Skeletal muscle tissue (tissue), 4 donors: ENCODE results near the gene NRXN3. TPM values are rescaled to one million over a fixed set of nuclear protein-coding genes. Genes with fewer than 3 reads are reported as not detected.

Experiments
- H3K27ac ChIP-seq: one replicate; pipeline ENCODE4 v1.7.0; 2013; ENCODE audit warnings: mild to moderate bottlenecking, low read depth, low read length, inconsistent platforms
- H3K27me3 ChIP-seq, 3 donors: one replicate each; pipeline ENCODE4 v1.7.0; 2013; ENCODE audit warnings: low read length in 3 of 3; ENCODE audit not compliant: control insufficient read depth in 3 of 3, insufficient read depth in 3 of 3
- H3K36me3 ChIP-seq, 3 donors: one replicate each; pipeline ENCODE4 v1.7.0; 2013; ENCODE audit warnings: low read length in 3 of 3; ENCODE audit not compliant: control insufficient read depth in 3 of 3, insufficient read depth in 3 of 3
- H3K4me1 ChIP-seq, 3 donors: one replicate each; pipeline ENCODE4 v1.7.0; 2013; ENCODE audit warnings: low read length in 3 of 3, mild to moderate bottlenecking in 3 of 3; ENCODE audit not compliant: control insufficient read depth in 3 of 3, insufficient read depth in 3 of 3
- H3K4me3 ChIP-seq, 3 donors: one replicate each; pipeline ENCODE4 v1.7.0; 2013; ENCODE audit warnings: low read length in 3 of 3
- H3K9ac ChIP-seq, 3 donors: one replicate each; pipeline ENCODE4 v1.7.0; 2013; ENCODE audit warnings: low read length in 3 of 3, mild to moderate bottlenecking in 3 of 3, moderate library complexity in 2 of 3, low read depth in 1 of 3
- H3K9me3 ChIP-seq, 3 donors: one replicate each; pipeline ENCODE4 v1.7.0; 2013; ENCODE audit warnings: low read length in 3 of 3; ENCODE audit not compliant: control insufficient read depth in 3 of 3
- total RNA-seq: library from RNA; depleted of rRNA; stranded (reverse); fragments of >200 nt; gene quantifications from one replicate; pipeline ENCODE4 v1.2.3, GENCODE V29; 2014
- donor health status: Osteomylitis.

Gene NRXN3
- total RNA-seq, 1 donor from 2014 or later: 0.52 TPM

DNA sequence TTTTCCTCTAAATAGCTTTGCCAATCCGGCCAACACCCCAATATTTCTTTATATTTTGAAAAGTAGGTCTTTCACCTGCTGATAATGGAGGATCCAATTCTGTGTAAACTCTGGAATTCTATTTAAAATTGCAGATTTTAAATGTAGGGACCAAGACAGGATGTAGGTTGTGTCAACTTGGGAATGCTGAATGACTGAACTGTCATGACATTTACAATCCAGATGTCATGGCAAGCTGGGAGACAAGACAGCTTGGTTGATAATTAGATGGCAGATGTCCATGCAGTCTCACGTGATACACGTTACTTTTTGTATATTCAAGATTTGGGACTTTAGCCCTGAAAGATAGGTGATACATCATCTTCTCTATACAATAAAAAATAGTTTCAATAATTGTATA, 1564.0 kb downstream of the NRXN3 start:
- no peaks in the 10 kb centered on the region for H3K27me3 ChIP-seq
- no peak overlapping the region for H3K27ac ChIP-seq
- no peak overlapping the region for H3K9ac ChIP-seq
- H3K9me3 ChIP-seq: peaks cover 0 to 2% (median 0%) of the 10 kb centered on the region in 3 donors
- H3K4me1 ChIP-seq: no peaks in the 10 kb centered on the region
- no peak overlapping the region for H3K4me3 ChIP-seq
- H3K36me3 ChIP-seq: no peaks in the 10 kb centered on the region

- no peaks in the 10 kb centered on the region for H3K4me1 ChIP-seq
- H3K9me3 ChIP-seq: peaks cover 0 to 2% (median 0%) of the 10 kb centered on the region in 3 donors
- no peak overlapping the region for H3K4me3 ChIP-seq
- H3K27ac ChIP-seq: no peak overlapping the region
- H3K36me3 ChIP-seq: no peaks in the 10 kb centered on the region
- no peaks in the 10 kb centered on the region for H3K27me3 ChIP-seq
- no peak overlapping the region for H3K9ac ChIP-seq
Observed at GRCh38 chr14:79734656-79735055, 1564.5 kb downstream of the NRXN3 start.

DNA sequence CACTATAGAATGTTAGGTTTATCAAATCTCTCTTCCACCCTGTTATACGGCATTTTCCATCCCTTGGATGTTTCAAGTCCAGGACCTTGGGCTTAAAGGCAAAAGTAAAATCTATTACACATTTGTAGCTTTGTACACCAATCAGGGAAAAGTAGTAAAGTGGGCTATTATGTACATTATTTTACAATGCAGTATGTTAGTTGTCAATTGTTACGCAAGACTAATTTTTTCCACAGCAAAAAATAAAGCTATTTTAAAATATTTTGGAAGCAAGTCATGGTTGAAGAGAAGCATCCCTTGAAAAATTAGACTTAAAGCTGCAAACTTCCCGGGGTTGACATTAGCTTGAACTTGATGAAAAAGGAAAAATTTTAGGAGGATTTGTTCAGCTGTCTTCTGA, 1564.9 kb downstream of the NRXN3 start:
- no peak overlapping the region for H3K9ac ChIP-seq
- H3K9me3 ChIP-seq: peaks cover 0 to 2% (median 0%) of the 10 kb centered on the region in 3 donors
- no peaks in the 10 kb centered on the region for H3K27me3 ChIP-seq
- no peaks in the 10 kb centered on the region for H3K36me3 ChIP-seq
- H3K4me1 ChIP-seq: no peaks in the 10 kb centered on the region
- no peak overlapping the region for H3K27ac ChIP-seq
- H3K4me3 ChIP-seq: no peak overlapping the region

DNA sequence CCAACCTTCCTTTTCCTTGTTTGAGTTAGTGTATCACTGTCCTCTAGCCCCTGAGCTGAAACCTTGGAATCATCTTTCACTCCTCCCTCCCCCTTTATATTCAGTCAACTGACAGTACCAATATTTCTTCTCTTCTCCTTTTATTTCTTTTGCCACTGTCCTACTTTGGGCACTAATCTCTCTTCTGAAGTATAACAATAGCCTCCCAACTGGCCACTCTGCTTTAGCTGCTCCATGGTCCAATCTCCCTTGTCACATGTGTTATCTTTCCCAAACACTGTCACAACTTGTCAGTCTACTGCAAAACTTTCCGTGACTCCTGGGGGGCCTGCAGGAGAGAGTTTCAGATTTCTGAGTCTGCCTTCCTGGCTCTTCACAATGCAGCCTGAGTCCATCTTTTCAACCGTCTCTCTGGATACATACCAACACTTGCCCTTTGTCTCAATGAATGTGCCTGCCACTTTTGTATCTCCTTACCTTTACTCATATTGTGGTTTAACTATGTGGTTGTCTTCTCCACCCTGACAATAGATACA, 1570.0 kb downstream of the NRXN3 start:
- Histone ChIP-seq H3K9ac (no peak overlapping the region), H3K27ac (no peak overlapping the region), H3K4me3 (no peak overlapping the region), H3K4me1 (no peaks in the 10 kb centered on the region), H3K27me3 (no peaks in the 10 kb centered on the region), H3K36me3 (no peaks in the 10 kb centered on the region), H3K9me3 (peaks cover 0 to 2% (median 0%) of the 10 kb centered on the region in 3 donors)

DNA sequence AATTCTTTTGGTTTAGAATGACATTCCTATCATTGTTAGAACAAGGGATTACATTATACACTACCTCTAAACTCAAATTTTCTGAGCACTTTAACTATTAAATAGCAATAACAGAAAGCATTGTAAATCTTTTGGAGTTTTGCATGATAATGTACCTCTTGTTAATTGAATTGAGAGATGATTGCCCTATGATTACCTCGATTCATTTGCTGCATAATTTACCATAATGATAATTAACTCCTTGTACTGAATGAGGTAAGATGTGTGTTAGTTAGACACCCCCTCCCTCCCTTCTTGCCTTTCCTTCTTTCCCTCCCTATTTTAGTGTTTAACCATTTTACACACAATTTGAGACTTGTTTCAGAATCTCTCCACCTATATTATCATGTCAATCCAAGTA, 1572.0 kb downstream of the NRXN3 start:
- H3K27ac ChIP-seq: no peak overlapping the region
- no peaks in the 10 kb centered on the region for H3K4me1 ChIP-seq
- H3K9me3 ChIP-seq: no peaks in the 10 kb centered on the region
- H3K36me3 ChIP-seq: no peaks in the 10 kb centered on the region
- no peak overlapping the region for H3K9ac ChIP-seq
- H3K4me3 ChIP-seq: no peak overlapping the region
- H3K27me3 ChIP-seq: no peaks in the 10 kb centered on the region

GRCh38 chr14:79745046-79745445, 1574.9 kb downstream of the NRXN3 start:
- Histone ChIP-seq H3K27me3 (no peaks in the 10 kb centered on the region), H3K27ac (no peak overlapping the region)

GRCh38 chr14:79749065-79749464, 1578.9 kb downstream of the NRXN3 start:
- Histone ChIP-seq H3K4me1 (no peaks in the 10 kb centered on the region), H3K36me3 (no peaks in the 10 kb centered on the region), H3K4me3 (no peak overlapping the region), H3K27ac (no peak overlapping the region), H3K9ac (no peak overlapping the region), H3K27me3 (no peaks in the 10 kb centered on the region), H3K9me3 (no peaks in the 10 kb centered on the region)

More at GRCh38 chr14:79745046-79745445, 1574.9 kb downstream of the NRXN3 start:
- H3K9ac ChIP-seq: no peak overlapping the region
- H3K36me3 ChIP-seq: no peaks in the 10 kb centered on the region
- no peaks in the 10 kb centered on the region for H3K9me3 ChIP-seq
- no peaks in the 10 kb centered on the region for H3K4me1 ChIP-seq
- no peak overlapping the region for H3K4me3 ChIP-seq

DNA sequence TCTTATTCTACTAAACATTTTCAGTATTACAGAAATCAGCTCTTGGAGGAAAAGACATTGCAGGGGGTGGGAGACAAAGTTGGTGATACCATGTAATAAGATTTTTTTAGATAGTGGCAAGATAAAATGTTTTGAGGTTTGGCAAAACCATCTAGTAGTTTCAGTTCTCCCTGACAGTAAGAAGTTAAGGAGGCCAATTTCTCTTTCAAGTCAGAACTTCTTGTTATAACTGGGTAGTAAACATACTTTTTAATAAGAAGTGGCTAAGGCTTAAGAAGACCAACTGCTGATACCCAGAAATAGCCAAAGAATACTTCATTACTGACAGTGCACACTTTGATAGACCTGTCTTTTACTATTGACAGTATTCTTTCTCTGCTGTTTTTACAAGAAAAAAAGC, 1588.8 kb downstream of the NRXN3 start:
- no peak overlapping the region for H3K4me3 ChIP-seq
- no peaks in the 10 kb centered on the region for H3K27me3 ChIP-seq
- H3K36me3 ChIP-seq: no peaks in the 10 kb centered on the region
- no peak overlapping the region for H3K27ac ChIP-seq
- no peaks in the 10 kb centered on the region for H3K4me1 ChIP-seq
- no peak overlapping the region for H3K9ac ChIP-seq
- H3K9me3 ChIP-seq: no peaks in the 10 kb centered on the region

DNA sequence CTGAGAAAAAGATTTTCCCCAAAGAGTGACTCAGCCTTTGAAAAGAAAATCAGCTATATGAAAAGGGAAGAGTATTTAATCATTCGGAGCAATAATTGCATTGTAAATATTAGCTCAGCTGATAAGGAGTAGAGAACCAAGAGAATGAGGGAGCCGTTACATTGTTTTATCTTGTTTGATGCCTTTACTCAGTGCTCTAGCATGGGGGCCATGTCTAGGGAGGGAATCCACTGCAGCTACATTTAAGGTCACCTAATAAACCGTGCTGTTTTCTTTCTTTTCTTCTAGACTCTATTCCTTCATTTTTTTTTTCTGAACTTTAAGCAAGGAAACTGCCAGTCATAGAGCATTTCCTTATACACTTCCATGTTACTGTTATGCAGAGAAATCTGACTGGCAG, 1594.2 kb downstream of the NRXN3 start:
- H3K9me3 ChIP-seq: no peaks in the 10 kb centered on the region

DNA sequence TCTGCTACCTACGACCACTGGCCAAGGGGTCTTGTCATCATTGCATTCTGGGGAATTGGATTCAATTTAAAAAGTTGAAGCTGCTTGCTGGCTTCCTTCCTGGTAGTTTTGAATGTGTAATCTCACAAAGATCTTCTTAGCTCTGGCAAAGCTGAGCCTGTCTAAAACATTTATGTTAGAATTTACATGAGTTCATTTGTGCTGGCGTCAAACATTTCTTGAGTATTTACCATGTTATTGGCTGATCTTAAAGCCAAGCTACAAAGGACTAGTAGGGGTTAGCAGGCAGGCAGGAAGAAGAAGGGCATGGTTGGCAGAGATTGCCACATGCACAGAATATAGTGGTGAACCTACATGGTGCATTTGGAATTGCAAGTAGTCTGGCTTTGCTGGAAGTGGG, 1596.3 kb downstream of the NRXN3 start:
- H3K27ac ChIP-seq: no peak overlapping the region
- H3K36me3 ChIP-seq: no peaks in the 10 kb centered on the region
- H3K9me3 ChIP-seq: no peaks in the 10 kb centered on the region
- H3K4me1 ChIP-seq: no peaks in the 10 kb centered on the region
- H3K4me3 ChIP-seq: no peak overlapping the region
- H3K9ac ChIP-seq: no peak overlapping the region
- no peaks in the 10 kb centered on the region for H3K27me3 ChIP-seq

More for the DNA sequence above, 1594.2 kb downstream of the NRXN3 start:
- no peaks in the 10 kb centered on the region for H3K36me3 ChIP-seq
- no peak overlapping the region for H3K27ac ChIP-seq
- no peak overlapping the region for H3K4me3 ChIP-seq
- H3K4me1 ChIP-seq: no peaks in the 10 kb centered on the region
- no peak overlapping the region for H3K9ac ChIP-seq
- no peaks in the 10 kb centered on the region for H3K27me3 ChIP-seq
